GM12878 (cell line): ENCODE measurements around the gene STEAP4. TPM values are rescaled to one million over a fixed set of nuclear protein-coding genes. Genes with fewer than 3 reads are reported as not detected.

ENCODE experiments used
- ATAC-seq: fragments of 200-7000 bp; cut with Tn5 transposase; 3 replicates; pipeline ENCODE4 v1.9.1; 2020; ENCODE audit warnings: mild to moderate bottlenecking, moderate library complexity
- BruUV-seq: library from RNA; stranded (reverse); fragments of 400-500 nt; replicated peaks from 2 replicates; lab custom pipeline; 2021; lab: Mats Ljungman, UMichigan
- CTCF ChIA-PET: fragments of 300-600 bp; sonication (Branson Sonifier 250); formaldehyde crosslinking; extraction: SDS; loops from one replicate; lab custom pipeline; 2021; ENCODE audit warnings: inconsistent platforms; lab: Yijun Ruan, JAX
- POLR2A ChIA-PET: fragments of 350-600 bp; formaldehyde crosslinking; extraction: SDS; loops from one replicate; lab custom pipeline; 2021; ENCODE audit warnings: inconsistent platforms; lab: Charles Lee
- RAD21 ChIA-PET: fragments of 300-600 bp; sonication (Branson Sonifier 250); formaldehyde crosslinking; loops from one replicate; lab custom pipeline; 2023; ENCODE audit warnings: antibody characterized with exemption; ENCODE audit not compliant: unreplicated experiment; lab: Charles Lee
- SMC1A ChIA-PET: fragments of 300-600 bp; sonication (Branson Sonifier 250); formaldehyde crosslinking; loops from one replicate; lab custom pipeline; 2023; ENCODE audit not compliant: unreplicated experiment, uncharacterized antibody; lab: Charles Lee
- DNase-seq: peaks from one replicate; pipeline ENCODE4 v3.0.0-alpha.2; 2011; ENCODE audit warnings: low read depth, low spot score
- FAIRE-seq: peaks from 3 replicates; lab custom pipeline; 2011; peaks lifted over from hg19 to GRCh38; lab: Jason Lieb, UNC
- H2AFZ ChIP-seq: 2 replicates; pipeline ENCODE4 v1.6.0; 2011; ENCODE audit warnings: low read depth, low read length, control low read depth; ENCODE audit not compliant: control insufficient read depth
- H3K27ac ChIP-seq: 2 replicates; pipeline ENCODE4 v1.5.1; 2011; ENCODE audit warnings: control low read depth; ENCODE audit not compliant: control insufficient read depth, insufficient read depth
- H3K27me3 ChIP-seq, 2 experiments: replicated peaks in 1 of 2; 2 replicates each; pipeline versions ENCODE4 v1.6.0 to v1.6.1; 2011; ENCODE audit warnings: low read length in 1 of 2; ENCODE audit not compliant: control insufficient read depth in 2 of 2, insufficient read depth in 2 of 2
- H3K36me3 ChIP-seq, 2 experiments: 2 replicates each; pipeline ENCODE4 v1.5.1; 2011; ENCODE audit warnings: low read length in 1 of 2; ENCODE audit not compliant: control insufficient read depth in 2 of 2, insufficient read depth in 2 of 2
- H3K4me1 ChIP-seq: 2 replicates; pipeline ENCODE4 v1.6.1; 2011; ENCODE audit warnings: mild to moderate bottlenecking, low read length, moderate library complexity, mixed read lengths; ENCODE audit not compliant: control insufficient read depth, insufficient read depth
- H3K4me2 ChIP-seq: 2 replicates; pipeline ENCODE4 v1.6.0; 2011; ENCODE audit warnings: control low read depth; ENCODE audit not compliant: control insufficient read depth, insufficient read depth
- H3K4me3 ChIP-seq: fragments of 200-600 bp; sonication (generic); 2 replicates; pipeline ENCODE4 v1.5.1; 2016
- H3K79me2 ChIP-seq: 2 replicates; pipeline ENCODE4 v1.6.0; 2011; ENCODE audit warnings: low read length; ENCODE audit not compliant: control insufficient read depth, insufficient read depth
- H3K9ac ChIP-seq: 2 replicates; pipeline ENCODE4 v1.8.0; 2011; ENCODE audit warnings: low read length, control low read depth, mixed read lengths; ENCODE audit not compliant: control insufficient read depth, insufficient read depth
- H3K9me3 ChIP-seq: replicated peaks from 3 replicates; pipeline ENCODE4 v1.5.1; 2011; ENCODE audit warnings: mild to moderate bottlenecking, low read length; ENCODE audit not compliant: control insufficient read depth, insufficient read depth
- H4K20me1 ChIP-seq: 2 replicates; pipeline ENCODE4 v1.6.0; 2011; ENCODE audit not compliant: control insufficient read depth, insufficient read depth
- ATF7 ChIP-seq: fragments of 450-650 bp; IDR thresholded peaks from 2 replicates; pipeline ENCODE4 v1.6.1; 2016; ENCODE audit warnings: low read depth, mild to moderate bottlenecking
- EP300 ChIP-seq, 2 experiments: fragments of 150-350 bp in 1 of 2; IDR thresholded peaks; 2 replicates each; pipeline ENCODE4 v1.6.1; 2011 to 2012; ENCODE audit warnings: low read depth in 2 of 2, low read length in 2 of 2, borderline replicate concordance in 1 of 2, improper control_type of control experiment in 1 of 2, inconsistent platforms in 1 of 2; ENCODE audit not compliant: control insufficient read depth in 1 of 2
- HCFC1 ChIP-seq: fragments of 150-350 bp; IDR thresholded peaks from 2 replicates; pipeline ENCODE4 v1.6.1; 2014; ENCODE audit warnings: low read length
- MYC ChIP-seq: IDR thresholded peaks from 2 replicates; pipeline ENCODE4 v1.6.1; 2011; ENCODE audit warnings: mild to moderate bottlenecking, low read length, moderate library complexity, inconsistent platforms; ENCODE audit not compliant: insufficient read depth, insufficient replicate concordance, insufficient read length, severe bottlenecking
- NBN ChIP-seq: fragments of 450-650 bp; IDR thresholded peaks from 2 replicates; pipeline ENCODE4 v1.6.1; 2016
- NR2C2 ChIP-seq: IDR thresholded peaks from 2 replicates; pipeline ENCODE4 v1.6.1; 2011; ENCODE audit warnings: borderline replicate concordance, low read depth; ENCODE audit not compliant: control insufficient read depth, insufficient read length
- POU2F2 ChIP-seq: IDR thresholded peaks from 3 replicates; pipeline ENCODE4 v1.6.1; 2011; ENCODE audit warnings: low read depth, mild to moderate bottlenecking, low read length, borderline replicate concordance
- SIN3A ChIP-seq: IDR thresholded peaks from 2 replicates; pipeline ENCODE4 v1.6.1; 2012; ENCODE audit warnings: low read depth, low read length, improper control_type of control experiment
- SMC3 ChIP-seq: IDR thresholded peaks from 2 replicates; pipeline ENCODE4 v1.6.1; 2011; ENCODE audit warnings: low read length, improper control_type of control experiment, borderline replicate concordance
- SREBF2 ChIP-seq: IDR thresholded peaks from 2 replicates; pipeline ENCODE4 v1.6.1; 2012; ENCODE audit warnings: mild to moderate bottlenecking, low read length
- YBX1 ChIP-seq: fragments of 450-650 bp; IDR thresholded peaks from 2 replicates; pipeline ENCODE4 v1.6.1; 2016; ENCODE audit warnings: antibody characterized with exemption
- WGBS: methylation state at CpG from one replicate; pipeline ENCODE4 v1.1.6; 2016; ENCODE audit warnings: low lambda C conversion rate; ENCODE audit not compliant: insufficient replicate concordance, insufficient coverage; ENCODE audit errors: missing lambda C conversion rate; 5-methylcytosine and 5-hydroxymethylcytosine counted together
- in situ Hi-C: fragments of 300-500 bp; cut with MboI; formaldehyde crosslinking; loops from 9 replicates; pipeline ENCODE4 v1.14.3; 2018; ENCODE audit warnings: mixed read lengths
- intact Hi-C: fragments of 100-400 bp; cut with micrococcal nuclease; formaldehyde crosslinking; loops from one replicate; pipeline ENCODE4 v1.14.2; 2022; ENCODE audit not compliant: unreplicated experiment
- polyA plus RNA-seq, 11 experiments: library from polyadenylated mRNA; depleted of rRNA in 4 of 11; unstranded in 6 of 11; stranded (reverse) in 5 of 11; fragments of >200 nt; fragmentation: Nextera tagmentation in 4 of 11; fragmentation: Illumina TruSeq in 1 of 11; extraction: Ambion mirVana in 4 of 11; extraction: Trizol in 1 of 11; gene quantifications; 1 replicate in 1 of 11; 2 replicates in 10 of 11; pipeline versions ENCODE4 v1.2.1 to v1.2.3, GENCODE V29; 2011 to 2016; ENCODE audit warnings: inconsistent platforms in 2 of 11, missing spikeins in 2 of 11, low read depth in 1 of 11
- total RNA-seq, 4 experiments: library from RNA; depleted of rRNA in 3 of 4; stranded (reverse); fragments of >200 nt in 3 of 4; fragmentation: Illumina TruSeq in 1 of 4; extraction: Trizol in 1 of 4; gene quantifications; 2 replicates each; pipeline versions ENCODE4 v1.2.1 to v1.2.3, GENCODE V29; 2013 to 2021

Gene STEAP4
- total and polyA plus RNA-seq, 10 of the 15 experiments (the other 5 are each of a cell fraction or from before 2014, with no cell fraction given), result 0.13 TPM; not detected in 9

DNA sequence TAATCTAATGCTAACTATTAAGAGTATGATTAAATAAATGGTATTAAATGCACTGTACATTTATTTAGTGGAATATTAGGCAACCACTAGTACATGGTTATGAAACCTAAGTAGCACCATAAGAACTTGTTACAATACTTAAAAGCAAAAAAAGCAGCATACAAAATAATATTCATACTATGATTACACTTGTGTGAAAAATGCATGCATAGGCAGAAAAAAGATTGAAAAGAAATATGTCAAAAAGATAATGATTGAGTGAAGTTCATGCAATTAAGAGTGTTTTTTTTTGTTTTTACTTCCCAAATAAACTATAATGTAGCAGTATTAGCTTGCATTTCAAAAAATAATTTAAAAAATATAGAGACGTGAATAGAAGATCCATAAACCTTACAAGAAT, 66.8 kb downstream of the STEAP4 start:
- no peak for ATAC-seq
- SMC1A ChIA-PET, result interaction anchor here (0.7 to 1.0 kb wide), 3 partner anchors 25 to 118 kb away, joined by 3 read pairs; no protein-coding TSS in a partner anchor
- in situ Hi-C loops, result loop anchor here (10.0 to 25.0 kb wide), 2 partner anchors 597 to 1385 kb away; no protein-coding TSS in a partner anchor

DNA sequence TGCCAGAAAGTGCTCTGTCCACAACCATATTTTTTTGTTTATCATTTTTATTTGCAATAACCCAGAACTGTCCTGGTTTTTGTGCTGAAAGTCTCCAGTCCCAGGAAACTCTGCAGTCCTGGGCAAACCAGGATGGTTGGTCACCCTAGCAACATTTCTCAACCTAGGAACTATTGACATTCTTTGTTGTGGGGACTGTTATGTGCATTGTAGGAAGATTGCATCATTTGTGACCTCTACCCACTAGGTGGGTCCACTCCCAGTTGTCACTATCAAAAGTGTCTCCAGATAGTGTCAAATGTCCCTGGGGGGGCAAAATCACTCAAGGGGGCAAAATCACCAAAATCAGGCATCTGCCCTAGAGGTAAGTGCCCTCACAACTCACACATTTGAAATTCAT, 72.9 kb downstream of the STEAP4 start:
- H3K4me2 ChIP-seq, result no peak overlapping the region
- TF ChIP-seq NR2C2, result no peak
- TF ChIP-seq SREBF2, result no peak
- TF ChIP-seq NBN, result no peak
- no peak for TF ChIP-seq HCFC1
- no peak for TF ChIP-seq YBX1
- TF ChIP-seq MYC, result no peak
- no peak for TF ChIP-seq POU2F2
- no peak for TF ChIP-seq SIN3A
- TF ChIP-seq SMC3, result no peak
- TF ChIP-seq, all 136 proteins: peak for 0
- POLR2A ChIA-PET, result no interaction called here
- Histone ChIP-seq H2AFZ (no peak overlapping the region), H3K79me2 (no peaks in the 10 kb centered on the region), H3K36me3 (no peaks in the 10 kb centered on the region), H3K4me1 (no peaks in the 10 kb centered on the region), H3K4me3 (no peak overlapping the region), H3K27ac (no peak overlapping the region), H3K9me3 (no peaks in the 10 kb centered on the region; the same call in 2 of the 3 replicates), H3K27me3 (no peaks in the 10 kb centered on the region), H4K20me1 (no peaks in the 10 kb centered on the region), H3K9ac (no peak overlapping the region)
- intact Hi-C loops, result no loop called here
- FAIRE-seq (no peak), DNase-seq (no peak), ATAC-seq (no peak)
- SMC1A ChIA-PET, result no interaction called here
- in situ Hi-C loops, result loop anchor here (25.0 kb wide), 1 partner anchor 603 kb away; no protein-coding TSS in a partner anchor
- RAD21 ChIA-PET, result no interaction called here
- CTCF ChIA-PET, result no interaction called here
- BruUV-seq, result no TSS peak

More for the DNA sequence above, 66.8 kb downstream of the STEAP4 start:
- ChIA-PET CTCF (interaction anchor here (0.8 kb wide), 1 partner anchor 118 kb away, joined by 4 read pairs; no protein-coding TSS in a partner anchor), POLR2A (no interaction called here), RAD21 (interaction anchor here (1.0 kb wide), 1 partner anchor 354 kb away, joined by 3 read pairs; no protein-coding TSS in a partner anchor)
- Histone ChIP-seq H2AFZ (no peak overlapping the region), H3K4me3 (no peak overlapping the region), H3K9me3 (no peaks in the 10 kb centered on the region), H3K9ac (no peak overlapping the region), H3K4me1 (no peaks in the 10 kb centered on the region), H3K36me3 (no peaks in the 10 kb centered on the region), H3K27me3 (no peaks in the 10 kb centered on the region), H3K27ac (no peak overlapping the region), H4K20me1 (no peaks in the 10 kb centered on the region), H3K79me2 (no peaks in the 10 kb centered on the region), H3K4me2 (no peak overlapping the region)
- FAIRE-seq (no peak), DNase-seq (no peak)
- TF ChIP-seq ATF7 (no peak), EP300 (IDR thresholded peaks at IDR 0.05; ENCODE audit: borderline replicate concordance in 1 of 2, control insufficient read depth in 1 of 2, low read depth in 2 of 2, low read length in 2 of 2) (no peak)
- WGBS, result 63% methylated on average over 1 of the region's 1 CpG
- BruUV-seq, result no TSS peak
- intact Hi-C loops, result loop anchor here (5.0 kb wide), 3 partner anchors 157 to 1382 kb away; no protein-coding TSS in a partner anchor
